Endothelial cell (in vitro differentiated cells): ENCODE measurements around the gene AREG. TPM values are rescaled to one million over a fixed set of nuclear protein-coding genes. Genes with fewer than 3 reads are reported as not detected.

Source experiments
- DNase-seq: peaks from one replicate; pipeline ENCODE4 v3.0.0; 2021; ENCODE audit warnings: low spot score
- H3K27ac Mint-ChIP-seq: one replicate; pipeline ENCODE4 v1.8.0; 2021; ENCODE audit warnings: mixed read lengths, inconsistent platforms; ENCODE audit not compliant: unreplicated experiment
- H3K27me3 Mint-ChIP-seq: one replicate; pipeline ENCODE4 v1.8.0; 2021; ENCODE audit warnings: mild to moderate bottlenecking, moderate library complexity, mixed read lengths, inconsistent platforms; ENCODE audit not compliant: unreplicated experiment
- H3K36me3 Mint-ChIP-seq: one replicate; pipeline ENCODE4 v1.8.0; 2021; ENCODE audit warnings: mild to moderate bottlenecking, low read depth, mixed read lengths, inconsistent platforms; ENCODE audit not compliant: unreplicated experiment
- H3K4me1 Mint-ChIP-seq: one replicate; pipeline ENCODE4 v1.8.0; 2021; ENCODE audit warnings: mild to moderate bottlenecking, mixed read lengths, inconsistent platforms; ENCODE audit not compliant: unreplicated experiment
- H3K4me3 Mint-ChIP-seq: one replicate; pipeline ENCODE4 v1.8.0; 2021; ENCODE audit warnings: mild to moderate bottlenecking, mixed read lengths, inconsistent platforms; ENCODE audit not compliant: unreplicated experiment
- H3K9me3 Mint-ChIP-seq: one replicate; pipeline ENCODE4 v1.8.0; 2021; ENCODE audit warnings: mixed read lengths, inconsistent platforms; ENCODE audit not compliant: unreplicated experiment
- CTCF ChIP-seq: fragments of 200-600 bp; sonication (generic); IDR thresholded peaks from one replicate; pipeline ENCODE4 v1.5.0; 2021; ENCODE audit warnings: antibody characterized with exemption; ENCODE audit not compliant: unreplicated experiment
- total RNA-seq: library from RNA; stranded (reverse); fragmentation: NEBNext Ultra II Directional; extraction: Animal tissue kit (Norgen Biotek cat#: 25700); gene quantifications from one replicate; pipeline ENCODE4 v1.2.1, GENCODE V29; 2021; ENCODE audit not compliant: unreplicated experiment

Gene AREG
- total RNA-seq, 1 donor from 2014 or later, result not detected

GRCh38 chr4:74433043-74433442, 11.9 kb upstream of the AREG start:
- Mint-ChIP-seq H3K27ac (no peak overlapping the region), H3K36me3 (no peaks in the 10 kb centered on the region), H3K27me3 (no peaks in the 10 kb centered on the region), H3K4me1 (no peaks in the 10 kb centered on the region), H3K4me3 (no peak overlapping the region), H3K9me3 (no peaks in the 10 kb centered on the region)
- TF ChIP-seq CTCF, result no peak
- DNase-seq, result no peak

DNA sequence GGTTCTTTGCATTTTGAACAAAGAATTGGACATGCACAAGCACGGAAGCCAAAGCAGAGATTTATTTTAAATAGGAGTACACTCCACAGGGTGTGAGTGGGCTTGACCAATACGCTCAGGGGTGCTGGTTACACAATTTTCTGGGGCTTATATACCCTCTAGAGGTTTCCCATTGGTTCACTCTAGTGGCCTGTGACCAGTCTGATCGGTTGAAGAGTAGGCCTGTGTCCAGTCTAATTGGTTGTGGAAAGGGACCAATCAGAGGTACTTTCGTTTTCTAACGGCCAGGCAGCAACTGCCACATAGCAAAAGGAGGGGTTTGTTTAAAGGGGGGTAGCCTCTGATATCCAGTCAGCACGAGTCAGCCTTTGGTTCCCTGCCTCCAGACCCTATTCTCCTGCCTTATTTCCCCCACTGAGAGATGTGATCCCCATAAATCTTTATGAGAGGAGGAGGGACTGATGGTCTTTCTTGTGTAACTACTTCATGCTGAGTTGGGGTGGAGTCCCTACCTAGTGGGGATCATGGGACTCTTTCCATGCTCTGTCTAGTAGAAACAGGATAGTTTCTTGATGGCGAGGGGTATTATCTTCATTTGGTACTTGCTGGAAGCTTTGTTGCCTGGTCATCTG, 11.3 kb upstream of the AREG start:
- Mint-ChIP-seq H3K4me1 (no peaks in the 10 kb centered on the region), H3K4me3 (no peak overlapping the region), H3K27ac (no peak overlapping the region), H3K9me3 (no peaks in the 10 kb centered on the region), H3K36me3 (no peaks in the 10 kb centered on the region), H3K27me3 (no peaks in the 10 kb centered on the region)
- TF ChIP-seq CTCF, result no peak
- DNase-seq, result no peak

DNA sequence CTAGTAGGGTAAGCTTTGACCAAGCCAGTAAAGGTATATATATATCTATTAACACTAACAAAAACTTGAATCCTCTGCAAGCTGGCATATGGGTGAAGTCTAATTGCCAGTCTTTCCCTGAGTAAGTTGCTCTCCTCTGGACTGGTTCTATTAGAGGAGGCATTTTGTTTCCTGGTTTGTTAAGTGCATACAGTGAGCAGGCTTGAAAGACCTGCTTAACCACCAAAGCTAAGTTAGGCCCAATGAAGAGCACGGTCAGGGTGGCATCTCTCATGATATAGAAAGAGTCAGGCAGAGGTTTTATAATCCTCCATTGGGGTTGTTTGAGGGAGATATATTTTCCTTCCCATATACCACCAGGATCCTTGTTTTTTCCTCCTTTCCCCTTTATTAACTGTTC, 9.6 kb upstream of the AREG start:
- H3K4me3 Mint-ChIP-seq, result no peak overlapping the region
- H3K4me1 Mint-ChIP-seq, result no peaks in the 10 kb centered on the region
- no peaks in the 10 kb centered on the region for H3K9me3 Mint-ChIP-seq
- no peaks in the 10 kb centered on the region for H3K36me3 Mint-ChIP-seq
- TF ChIP-seq CTCF, result no peak
- H3K27me3 Mint-ChIP-seq, result no peaks in the 10 kb centered on the region
- no peak for DNase-seq
- no peak overlapping the region for H3K27ac Mint-ChIP-seq

GRCh38 chr4:74437866-74438265, 7.1 kb upstream of the AREG start:
- TF ChIP-seq CTCF, result no peak
- no peaks in the 10 kb centered on the region for H3K9me3 Mint-ChIP-seq
- H3K4me1 Mint-ChIP-seq, result no peaks in the 10 kb centered on the region
- H3K27me3 Mint-ChIP-seq, result no peaks in the 10 kb centered on the region
- H3K27ac Mint-ChIP-seq, result no peak overlapping the region
- H3K4me3 Mint-ChIP-seq, result no peak overlapping the region
- DNase-seq, result no peak
- no peaks in the 10 kb centered on the region for H3K36me3 Mint-ChIP-seq

GRCh38 chr4:74438661-74439060, 6.3 kb upstream of the AREG start:
- no peak overlapping the region for H3K27ac Mint-ChIP-seq
- no peaks in the 10 kb centered on the region for H3K4me1 Mint-ChIP-seq
- H3K9me3 Mint-ChIP-seq, result no peaks in the 10 kb centered on the region
- H3K4me3 Mint-ChIP-seq, result no peak overlapping the region
- no peaks in the 10 kb centered on the region for H3K36me3 Mint-ChIP-seq
- no peak for TF ChIP-seq CTCF
- no peak for DNase-seq
- no peaks in the 10 kb centered on the region for H3K27me3 Mint-ChIP-seq
